Naive thymus-derived CD4-positive, alpha-beta T cell (primary cell): ENCODE data around the gene NEURL1. TPM values are rescaled to one million over a fixed set of nuclear protein-coding genes. Genes with fewer than 3 reads are reported as not detected.

Experiments
- ATAC-seq: fragments of 150-1000 bp; cut with Tn5 transposase; 2 replicates; pipeline ENCODE4 v1.10.0; 2021; ENCODE audit warnings: mild to moderate bottlenecking, moderate library complexity
- CTCF ChIA-PET: fragments of 350-600 bp; sonication (Branson Sonifier 250); formaldehyde crosslinking; loops from one replicate; lab custom pipeline; 2021; ENCODE audit warnings: antibody characterized with exemption; lab: Charles Lee
- POLR2A ChIA-PET: fragments of 350-600 bp; sonication (Branson Sonifier 250); formaldehyde crosslinking; loops from one replicate; lab custom pipeline; 2021; ENCODE audit warnings: antibody characterized with exemption, inconsistent platforms; lab: Charles Lee
- DNase-seq, 9 donors: peaks; one replicate each; pipeline versions ENCODE4 v3.0.0 to v3.0.0-alpha.2; 2020 to 2022; ENCODE audit warnings: mixed read lengths in 1 of 9
- H3K27ac ChIP-seq: one replicate; pipeline ENCODE4 v1.7.0; 2013; ENCODE audit warnings: mild to moderate bottlenecking, low read depth, low read length, moderate library complexity
- H3K27me3 ChIP-seq, 2 donors: one replicate each; pipeline ENCODE4 v1.7.0; 2013; ENCODE audit warnings: low read length in 2 of 2, mild to moderate bottlenecking in 2 of 2, moderate library complexity in 2 of 2; ENCODE audit not compliant: control insufficient read depth in 2 of 2, insufficient read depth in 2 of 2
- H3K36me3 ChIP-seq, 3 experiments: 1 replicate in 2 of 3; 2 replicates in 1 of 3; pipeline ENCODE4 v1.7.0; 2013; ENCODE audit warnings: low read length in 3 of 3, mild to moderate bottlenecking in 3 of 3, moderate library complexity in 1 of 3; ENCODE audit not compliant: insufficient read depth in 3 of 3, control insufficient read depth in 2 of 3
- H3K4me1 ChIP-seq, 2 donors: one replicate each; pipeline ENCODE4 v1.7.0; 2013; ENCODE audit warnings: low read length in 2 of 2, mild to moderate bottlenecking in 2 of 2, moderate library complexity in 1 of 2; ENCODE audit not compliant: control insufficient read depth in 2 of 2, insufficient read depth in 2 of 2
- H3K4me3 ChIP-seq: 2 replicates; pipeline ENCODE4 v1.7.0; 2013; ENCODE audit warnings: mild to moderate bottlenecking, low read length
- H3K9me3 ChIP-seq, 3 experiments: 1 replicate in 2 of 3; 2 replicates in 1 of 3; pipeline ENCODE4 v1.7.0; 2013; ENCODE audit warnings: low read length in 3 of 3; ENCODE audit not compliant: control insufficient read depth in 2 of 3
- H3K27ac Mint-ChIP-seq, 9 donors: one replicate each; pipeline ENCODE4 v1.8.0; 2020 to 2022; ENCODE audit warnings: mixed read lengths in 9 of 9, mild to moderate bottlenecking in 8 of 9, moderate library complexity in 5 of 9, inconsistent platforms in 2 of 9
- H3K27me3 Mint-ChIP-seq, 5 donors: one replicate each; pipeline ENCODE4 v1.8.0; 2021 to 2022; ENCODE audit warnings: mixed read lengths in 5 of 5, mild to moderate bottlenecking in 1 of 5
- H3K36me3 Mint-ChIP-seq, 5 donors: one replicate each; pipeline ENCODE4 v1.8.0; 2020 to 2022; ENCODE audit warnings: mixed read lengths in 5 of 5, mild to moderate bottlenecking in 3 of 5, inconsistent platforms in 1 of 5
- H3K4me1 Mint-ChIP-seq, 7 donors: one replicate each; pipeline ENCODE4 v1.8.0; 2020 to 2022; ENCODE audit warnings: mixed read lengths in 7 of 7, mild to moderate bottlenecking in 3 of 7, inconsistent platforms in 1 of 7
- H3K4me3 Mint-ChIP-seq, 10 donors: one replicate each; pipeline ENCODE4 v1.8.0; 2020 to 2022; ENCODE audit warnings: mild to moderate bottlenecking in 10 of 10, mixed read lengths in 10 of 10, moderate library complexity in 6 of 10, inconsistent platforms in 2 of 10
- H3K9me3 Mint-ChIP-seq, 11 donors: one replicate each; pipeline ENCODE4 v1.8.0; 2020 to 2022; ENCODE audit warnings: mixed read lengths in 11 of 11, mild to moderate bottlenecking in 4 of 11, inconsistent platforms in 1 of 11, moderate library complexity in 1 of 11
- intact Hi-C, 2 donors: fragments of 100-400 bp; cut with micrococcal nuclease; formaldehyde crosslinking; loops; one replicate each; pipeline ENCODE4 v1.15.1; 2023
- polyA plus RNA-seq, 2 donors: library from polyadenylated mRNA; unstranded; fragments of 300-500 nt; fragmentation: Illumina TruSeq; gene quantifications; one replicate each; pipeline ENCODE4 v1.2.3, GENCODE V29; 2021
- total RNA-seq, 6 experiments: library from RNA in 5 of 6; stranded (reverse) in 5 of 6; gene quantifications; 1 replicate in 5 of 6; 2 replicates in 1 of 6; pipeline ENCODE4 v1.2.3 and lab custom pipeline; 2021 to 2026

Gene NEURL1
- total and polyA plus RNA-seq, 7 experiments from 2014 or later = 0.76 to 9.2 (median 1.1) TPM

GRCh38 chr10:103470761-103471653 is 22.5 kb upstream of the NEURL1 start:
- peak; percentile 92 for ATAC-seq
- peak overlapping the region in 7 of 9 donors; percentile 43 to 97 (median 67) for H3K27ac Mint-ChIP-seq
- Histone ChIP-seq H3K4me3 (peak overlapping the region; percentile 24), H3K9me3 (no peaks in the 10 kb centered on the region), H3K27ac (peak overlapping the region; percentile 9), H3K27me3 (no peaks in the 10 kb centered on the region), H3K36me3 (no peaks in the 10 kb centered on the region), H3K4me1 (peaks cover 18 to 27% of the 10 kb centered on the region in 2 donors)
- CTCF ChIA-PET = interaction anchor here (0.5 kb wide), 1 partner anchor 55 kb away, joined by 3 read pairs; no protein-coding TSS in a partner anchor
- peaks cover 20 to 70% (median 29%) of the 10 kb centered on the region in 7 donors for H3K4me1 Mint-ChIP-seq
- intact Hi-C loops = loop anchor here (1.0 kb wide), 2 partner anchors 19 to 20 kb away; partner anchors contain the start of gene CALHM2 (in 1 of the 2)
- H3K4me3 Mint-ChIP-seq = peak overlapping the region; percentile 29 to 81 (median 64)
- POLR2A ChIA-PET = interaction anchor here (0.6 to 2.5 kb wide), 2 partner anchors 19 to 859 kb away, joined by 3 to 12 read pairs; partner anchors contain the start of gene CALHM2
- H3K27me3 Mint-ChIP-seq = no peaks in the 10 kb centered on the region
- H3K9me3 Mint-ChIP-seq = no peaks in the 10 kb centered on the region
- peak in 6 of 9 donors; percentile 11 to 72 (median 24) for DNase-seq
- peaks cover 0 to 19% (median 0%) of the 10 kb centered on the region in 5 donors for H3K36me3 Mint-ChIP-seq

GRCh38 chr10:103472005-103472404 is 21.5 kb upstream of the NEURL1 start:
- Histone ChIP-seq H3K27ac (no peak overlapping the region), H3K9me3 (no peaks in the 10 kb centered on the region), H3K27me3 (no peaks in the 10 kb centered on the region), H3K4me1 (peaks cover 18 to 27% of the 10 kb centered on the region in 2 donors), H3K4me3 (no peak overlapping the region), H3K36me3 (no peaks in the 10 kb centered on the region)
- Mint-ChIP-seq H3K36me3 (peaks cover 0 to 19% (median 0%) of the 10 kb centered on the region in 5 donors), H3K9me3 (no peaks in the 10 kb centered on the region), H3K4me1 (peaks cover 20 to 69% (median 29%) of the 10 kb centered on the region in 7 donors), H3K27ac (peak overlapping the region in 5 of 9 donors; percentile 60 to 97 (median 86)), H3K4me3 (peak overlapping the region in 6 of 10 donors; percentile 32 to 81 (median 49)), H3K27me3 (no peaks in the 10 kb centered on the region)
- ATAC-seq = no peak
- CTCF ChIA-PET = interaction anchor here (0.8 to 6.2 kb wide), 2 partner anchors 13 to 55 kb away, joined by 3 to 29 read pairs; no protein-coding TSS in a partner anchor
- POLR2A ChIA-PET = interaction anchor here (0.6 to 2.5 kb wide), 2 partner anchors 20 to 860 kb away, joined by 3 to 12 read pairs; partner anchors contain the start of gene CALHM2
- DNase-seq = no peak
- intact Hi-C loops = no loop called here

DNA sequence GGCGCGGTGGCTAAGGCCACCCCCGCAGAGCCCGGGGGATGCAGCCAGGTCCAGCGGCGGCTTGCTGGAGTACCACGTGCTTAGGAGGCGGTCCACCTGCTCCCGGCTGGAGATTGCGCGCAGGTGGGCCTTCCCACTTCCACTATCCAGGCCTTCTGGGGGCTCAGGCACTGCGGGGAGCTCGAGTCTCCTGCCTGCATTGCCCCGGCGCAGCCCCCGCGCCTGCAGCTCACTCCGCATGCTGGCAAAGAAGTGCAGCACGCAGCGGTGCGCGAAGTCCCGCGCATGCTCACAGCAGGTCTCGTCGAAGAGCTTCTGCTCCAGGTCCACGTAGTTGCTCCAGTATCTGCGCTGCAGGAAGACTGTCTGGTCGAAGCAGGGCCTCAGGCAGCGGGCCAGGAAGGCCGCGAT is 20.2 kb upstream of the NEURL1 start:
- CTCF ChIA-PET = interaction anchor here (6.2 kb wide), 1 partner anchor 56 kb away, joined by 29 read pairs; no protein-coding TSS in a partner anchor
- Mint-ChIP-seq H3K27ac (no peak overlapping the region), H3K36me3 (peaks cover 0 to 16% (median 0%) of the 10 kb centered on the region in 5 donors), H3K27me3 (no peaks in the 10 kb centered on the region), H3K4me1 (peaks cover 20 to 71% (median 29%) of the 10 kb centered on the region in 7 donors), H3K4me3 (no peak overlapping the region), H3K9me3 (no peaks in the 10 kb centered on the region)
- intact Hi-C loops = no loop called here
- no peaks in the 10 kb centered on the region for H3K9me3 ChIP-seq
- H3K27ac ChIP-seq = no peak overlapping the region
- no peaks in the 10 kb centered on the region for H3K36me3 ChIP-seq
- H3K4me1 ChIP-seq = peaks cover 18 to 27% of the 10 kb centered on the region in 2 donors
- ATAC-seq (no peak), DNase-seq (no peak)
- POLR2A ChIA-PET = no interaction called here
- no peaks in the 10 kb centered on the region for H3K27me3 ChIP-seq
- no peak overlapping the region for H3K4me3 ChIP-seq

DNA sequence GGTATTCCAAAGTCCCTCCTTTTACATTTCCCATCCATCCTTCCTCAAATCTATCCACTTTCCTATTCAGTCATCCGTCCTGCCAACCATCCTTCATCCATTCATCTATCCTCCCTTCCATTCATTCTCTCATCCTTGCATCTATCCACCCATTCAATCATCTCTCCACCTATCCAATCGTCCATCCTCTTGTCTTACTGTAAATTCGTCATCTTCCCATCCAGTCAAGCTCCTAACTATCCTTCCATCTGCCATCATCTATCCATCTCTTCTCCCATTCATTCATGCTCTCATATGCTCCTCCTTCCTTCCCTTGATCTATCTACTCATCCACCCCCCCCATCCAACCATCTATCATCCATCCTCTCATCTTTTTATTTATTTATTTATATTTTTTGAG is 19.4 kb upstream of the NEURL1 start:
- Mint-ChIP-seq H3K27ac (peak overlapping the region in 4 of 9 donors; percentile 5 to 44 (median 16)), H3K27me3 (no peaks in the 10 kb centered on the region), H3K9me3 (no peaks in the 10 kb centered on the region), H3K36me3 (peaks cover 0 to 15% (median 0%) of the 10 kb centered on the region in 5 donors), H3K4me1 (peaks cover 20 to 68% (median 29%) of the 10 kb centered on the region in 7 donors), H3K4me3 (no peak overlapping the region)
- no peak for DNase-seq
- ATAC-seq = no peak
- intact Hi-C loops = no loop called here
- H3K27ac ChIP-seq = no peak overlapping the region
- H3K4me3 ChIP-seq = no peak overlapping the region
- no peaks in the 10 kb centered on the region for H3K27me3 ChIP-seq
- H3K9me3 ChIP-seq = no peaks in the 10 kb centered on the region
- POLR2A ChIA-PET = no interaction called here
- CTCF ChIA-PET = interaction anchor here (1.2 to 6.2 kb wide), 2 partner anchors 11 to 57 kb away, joined by 7 to 29 read pairs; no protein-coding TSS in a partner anchor
- H3K36me3 ChIP-seq = no peaks in the 10 kb centered on the region
- H3K4me1 ChIP-seq = peaks cover 18 to 27% of the 10 kb centered on the region in 2 donors

DNA sequence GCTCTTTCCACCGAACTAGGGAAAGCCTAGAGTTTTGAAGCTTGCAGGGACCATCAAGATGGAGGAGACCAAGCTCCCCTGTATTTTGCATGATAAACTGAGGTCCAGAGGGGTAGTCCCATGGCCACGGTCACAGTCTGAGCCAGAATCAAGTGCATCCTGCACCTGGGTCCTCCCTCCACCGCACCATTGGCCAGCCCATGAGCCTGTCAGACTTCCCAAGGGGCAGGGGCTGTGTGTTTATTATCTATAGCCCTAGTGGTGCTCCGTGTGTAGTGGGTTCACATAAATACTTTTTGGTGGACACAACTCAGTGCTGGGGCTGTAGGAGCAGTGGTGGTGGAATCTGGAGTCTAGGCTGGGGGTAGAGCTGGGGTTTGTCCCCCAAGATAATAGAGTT is 18.1 kb upstream of the NEURL1 start:
- CTCF ChIA-PET = interaction anchor here (0.8 to 6.2 kb wide), 2 partner anchors 11 to 59 kb away, joined by 3 to 29 read pairs; no protein-coding TSS in a partner anchor
- H3K36me3 ChIP-seq = no peaks in the 10 kb centered on the region
- peak overlapping the region in 1 of 9 donors; percentile 70 for H3K27ac Mint-ChIP-seq
- DNase-seq (no peak), ATAC-seq (no peak)
- H3K27ac ChIP-seq = no peak overlapping the region
- H3K36me3 Mint-ChIP-seq = peaks cover 0 to 10% (median 0%) of the 10 kb centered on the region in 5 donors
- no peaks in the 10 kb centered on the region for H3K27me3 Mint-ChIP-seq
- H3K4me1 ChIP-seq = peaks cover 17 to 23% of the 10 kb centered on the region in 2 donors
- intact Hi-C loops = no loop called here
- H3K4me3 Mint-ChIP-seq = no peak overlapping the region
- no peak overlapping the region for H3K4me3 ChIP-seq
- H3K4me1 Mint-ChIP-seq = peaks cover 17 to 59% (median 22%) of the 10 kb centered on the region in 7 donors
- no peaks in the 10 kb centered on the region for H3K9me3 Mint-ChIP-seq
- POLR2A ChIA-PET = no interaction called here
- H3K27me3 ChIP-seq = no peaks in the 10 kb centered on the region
- no peaks in the 10 kb centered on the region for H3K9me3 ChIP-seq

GRCh38 chr10:103476046-103476768 is 17.3 kb upstream of the NEURL1 start:
- Mint-ChIP-seq H3K27ac (no peak overlapping the region), H3K4me1 (peaks cover 9 to 51% (median 14%) of the 10 kb centered on the region in 7 donors), H3K4me3 (no peak overlapping the region), H3K36me3 (peaks cover 0 to 3% (median 0%) of the 10 kb centered on the region in 5 donors), H3K9me3 (no peaks in the 10 kb centered on the region), H3K27me3 (no peaks in the 10 kb centered on the region)
- Histone ChIP-seq H3K27ac (no peak overlapping the region), H3K27me3 (no peaks in the 10 kb centered on the region), H3K4me1 (peaks cover 10 to 15% of the 10 kb centered on the region in 2 donors), H3K9me3 (no peaks in the 10 kb centered on the region), H3K36me3 (no peaks in the 10 kb centered on the region), H3K4me3 (no peak overlapping the region)
- ChIA-PET POLR2A (interaction anchor here (0.7 kb wide), 1 partner anchor 24 kb away, joined by 3 read pairs; no protein-coding TSS in a partner anchor), CTCF (interaction anchor here (6.2 kb wide), 1 partner anchor 59 kb away, joined by 29 read pairs; no protein-coding TSS in a partner anchor)
- intact Hi-C loops = no loop called here
- DNase-seq = no peak
- peak; percentile 39 for ATAC-seq
